ENCODE measurements around the gene RPL7A. TPM values are rescaled to one million over a fixed set of nuclear protein-coding genes. Genes with fewer than 3 reads are reported as not detected.
A peak's percentile ranks its signal among the peaks of the same experiment; 100 is the strongest.

Gene RPL7A
- total and polyA plus RNA-seq, 2 of the 13 experiments (the other 11 are each of a cell fraction or from before 2014, with no cell fraction given): 2,401 to 2,938 TPM

DNA sequence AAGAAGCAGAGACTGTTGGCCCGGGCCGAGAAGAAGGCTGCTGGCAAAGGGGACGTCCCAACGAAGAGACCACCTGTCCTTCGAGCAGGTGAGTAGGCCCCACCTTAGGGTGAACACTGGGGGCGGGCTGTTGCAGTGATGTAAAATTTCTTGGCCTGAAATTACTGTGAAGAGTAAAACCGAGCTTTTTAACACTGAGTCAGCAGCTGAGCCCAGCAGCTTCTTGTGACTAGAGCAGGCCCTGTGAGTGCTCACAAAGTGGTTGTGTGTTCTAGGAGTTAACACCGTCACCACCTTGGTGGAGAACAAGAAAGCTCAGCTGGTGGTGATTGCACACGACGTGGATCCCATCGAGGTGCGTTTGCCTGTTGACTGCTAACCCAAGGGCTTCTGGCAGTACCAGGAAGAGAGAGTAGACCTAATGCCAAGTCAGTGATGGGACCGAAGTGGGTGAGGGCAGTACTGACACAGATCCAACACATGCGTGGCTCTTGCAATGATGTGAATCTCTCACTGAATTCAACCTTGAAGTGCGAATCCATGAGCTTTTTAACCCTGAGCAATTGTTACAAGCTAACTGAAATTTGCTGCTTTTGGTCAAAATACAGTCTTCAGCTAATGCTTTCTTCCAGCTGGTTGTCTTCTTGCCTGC, 2.1 kb downstream of the RPL7A start:
- Histone ChIP-seq H3K27ac (ENCODE audit: extremely low read length, insufficient read depth, low read length) (no peak overlapping the region), H4K20me1 (ENCODE audit: insufficient read depth, low read length) (peaks cover 19% of the 10 kb centered on the region), H3K79me2 (ENCODE audit: insufficient read depth, low read length) (peaks cover 38% of the 10 kb centered on the region), H2AFZ (ENCODE audit: low read length) (no peak overlapping the region), H3K4me3 (replicated peaks in 1 of 3; ENCODE audit: insufficient read depth in 1 of 3, low read depth in 2 of 3, low read length in 3 of 3) (peak overlapping the region in 1 of 3 experiments; percentile 100; a peak in 1 of 6 replicates), H3K36me3 (replicated peaks in 1 of 2; ENCODE audit: control insufficient read depth in 1 of 2, insufficient read depth in 2 of 2, low read length in 2 of 2) (peaks cover 20 to 49% of the 10 kb centered on the region in 2 experiments), H3K27me3 (ENCODE audit: control insufficient read depth in 1 of 2, insufficient read depth in 2 of 2, low read length in 2 of 2) (no peaks in the 10 kb centered on the region; a peak in 1 of 5 replicates), H3K4me1 (ENCODE audit: insufficient read depth, low read length) (peaks cover 44% of the 10 kb centered on the region), H3K9me3 (ENCODE audit: low read length) (no peaks in the 10 kb centered on the region), H3K9ac (ENCODE audit: insufficient read depth, low read depth, low read length) (0 out of 2 replicates have a peak overlapping the region, but pooled peaks have one; percentile 99), H3K4me2 (ENCODE audit: low read depth, low read length) (peak overlapping the region; percentile 94)
- intact Hi-C loops (cut with micrococcal nuclease; ENCODE audit: unreplicated experiment) (no loop called here), in situ Hi-C loops (cut with HindIII; ENCODE audit: extremely low pct_ligation_motif_present, low pct_unique_long_range_greater_than_20kb) (no loop called here)
- BruUV-seq (replicated peaks): no TSS peak
- ATAC-seq: no peak
- no peak for DNase-seq (ENCODE audit: low spot score)
- POLR2A ChIA-PET: interaction anchor here (1.5 to 2.6 kb wide), 3 partner anchors 25 to 319 kb away, joined by 5 to 22 read pairs (median 6); partner anchors contain the start of genes CACFD1 and GTF3C5
- 95% methylated on average over 13 of the region's 15 CpGs for WGBS (ENCODE audit: low lambda C conversion rate)
- CTCF ChIA-PET (ENCODE audit: low intra/inter-chr PET ratio, low total read pairs): no interaction called here
- TF ChIP-seq POLR2A (IDR thresholded peaks at IDR 0.05; ENCODE audit: insufficient read depth in 1 of 2, low read depth in 2 of 2, low read length in 2 of 2) (peak in 1 of 2 experiments; percentile 52; a peak in 1 of 4 replicates), SP5 (CRISPR knock-in tag; IDR thresholded peaks at IDR 0.05; ENCODE audit: borderline replicate concordance, low read depth) (no peak), RBFOX2 (IDR thresholded peaks at IDR 0.05; ENCODE audit: low read depth, low read length) (peak; percentile 57), NRL (CRISPR knock-in tag; IDR thresholded peaks at IDR 0.05; ENCODE audit: borderline replicate concordance) (0 out of 2 replicates have a peak, but pooled peaks have one; percentile 48), TMF1 (CRISPR knock-in tag; IDR thresholded peaks at IDR 0.05; ENCODE audit: low read depth) (no peak), ZNF225 (CRISPR knock-in tag; IDR thresholded peaks at IDR 0.05) (no peak), CREB1 (IDR thresholded peaks at IDR 0.05) (no peak), CREB1 (CRISPR knock-in tag; IDR thresholded peaks at IDR 0.05) (no peak), DNMT1 (CRISPR knock-in tag; IDR thresholded peaks at IDR 0.05) (no peak), ELF1 (CRISPR knock-in tag; IDR thresholded peaks at IDR 0.05) (no peak), ZNF850 (CRISPR knock-in tag; conservative IDR thresholded peaks at IDR 0.05) (no peak), ZNF598 (CRISPR knock-in tag; IDR thresholded peaks at IDR 0.05; ENCODE audit: borderline replicate concordance) (no peak)
- TF ChIP-seq, protein P1, sequence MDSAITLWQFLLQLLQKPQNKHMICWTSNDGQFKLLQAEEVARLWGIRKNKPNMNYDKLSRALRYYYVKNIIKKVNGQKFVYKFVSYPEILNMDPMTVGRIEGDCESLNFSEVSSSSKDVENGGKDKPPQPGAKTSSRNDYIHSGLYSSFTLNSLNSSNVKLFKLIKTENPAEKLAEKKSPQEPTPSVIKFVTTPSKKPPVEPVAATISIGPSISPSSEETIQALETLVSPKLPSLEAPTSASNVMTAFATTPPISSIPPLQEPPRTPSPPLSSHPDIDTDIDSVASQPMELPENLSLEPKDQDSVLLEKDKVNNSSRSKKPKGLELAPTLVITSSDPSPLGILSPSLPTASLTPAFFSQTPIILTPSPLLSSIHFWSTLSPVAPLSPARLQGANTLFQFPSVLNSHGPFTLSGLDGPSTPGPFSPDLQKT (CRISPR knock-in tag; IDR thresholded peaks at IDR 0.05; ENCODE audit: borderline replicate concordance): no peak
- TF ChIP-seq, protein P2, sequence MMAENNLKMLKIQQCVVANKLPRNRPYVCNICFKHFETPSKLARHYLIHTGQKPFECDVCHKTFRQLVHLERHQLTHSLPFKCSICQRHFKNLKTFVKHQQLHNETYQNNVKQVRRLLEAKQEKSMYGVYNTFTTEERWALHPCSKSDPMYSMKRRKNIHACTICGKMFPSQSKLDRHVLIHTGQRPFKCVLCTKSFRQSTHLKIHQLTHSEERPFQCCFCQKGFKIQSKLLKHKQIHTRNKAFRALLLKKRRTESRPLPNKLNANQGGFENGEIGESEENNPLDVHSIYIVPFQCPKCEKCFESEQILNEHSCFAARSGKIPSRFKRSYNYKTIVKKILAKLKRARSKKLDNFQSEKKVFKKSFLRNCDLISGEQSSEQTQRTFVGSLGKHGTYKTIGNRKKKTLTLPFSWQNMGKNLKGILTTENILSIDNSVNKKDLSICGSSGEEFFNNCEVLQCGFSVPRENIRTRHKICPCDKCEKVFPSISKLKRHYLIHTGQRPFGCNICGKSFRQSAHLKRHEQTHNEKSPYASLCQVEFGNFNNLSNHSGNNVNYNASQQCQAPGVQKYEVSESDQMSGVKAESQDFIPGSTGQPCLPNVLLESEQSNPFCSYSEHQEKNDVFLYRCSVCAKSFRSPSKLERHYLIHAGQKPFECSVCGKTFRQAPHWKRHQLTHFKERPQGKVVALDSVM (CRISPR knock-in tag; IDR thresholded peaks at IDR 0.05): no peak
- FAIRE-seq: no peak

All from HepG2 (cell line).